ENCODE data around the gene CNTN1. TPM values are rescaled to one million over a fixed set of nuclear protein-coding genes. Genes with fewer than 3 reads are reported as not detected.

CNTN1 gene
- total RNA-seq, 2 experiments from 2014 or later: not detected

- intact Hi-C loops (cut with DNase I, micrococcal nuclease): no loop called here
- Mint-ChIP-seq H3K27ac (no peak overlapping the region), H3K9me3 (no peaks in the 10 kb centered on the region), H3K36me3 (ENCODE audit: low read depth) (no peaks in the 10 kb centered on the region), H3K27me3 (no peaks in the 10 kb centered on the region), H3K4me1 (ENCODE audit: low read depth) (no peaks in the 10 kb centered on the region), H3K4me3 (no peak overlapping the region)
- Histone ChIP-seq H3K27me3 (ENCODE audit: control insufficient read depth in 1 of 2, insufficient read depth in 2 of 2, low read length in 2 of 2) (no peaks in the 10 kb centered on the region), H3K4me3 (ENCODE audit: low read length) (no peak overlapping the region), H3K27ac (ENCODE audit: low read depth in 1 of 2, low read length in 2 of 2) (no peak overlapping the region), H3K9me3 (ENCODE audit: control insufficient read depth in 1 of 2, insufficient read depth in 1 of 2, low read length in 2 of 2) (no peaks in the 10 kb centered on the region), H3K36me3 (ENCODE audit: insufficient read depth, low read length) (no peaks in the 10 kb centered on the region), H3K4me1 (ENCODE audit: insufficient read depth, low read length) (no peaks in the 10 kb centered on the region)
- ChIA-PET POLR2A (no interaction called here), CTCF (no interaction called here)
- ATAC-seq (ENCODE audit: poor library complexity) (no peak), DNase-seq (no peak)
- no peak for TF ChIP-seq CTCF (IDR thresholded peaks at IDR 0.05)
These were observed 366.0 kb downstream of the CNTN1 start for GRCh38 chr12:41058266-41058665.

- no peak overlapping the region for H3K4me3 ChIP-seq (ENCODE audit: low read length)
- DNase-seq (no peak), ATAC-seq (ENCODE audit: poor library complexity) (no peak)
- Mint-ChIP-seq H3K36me3 (ENCODE audit: low read depth) (no peaks in the 10 kb centered on the region), H3K4me1 (ENCODE audit: low read depth) (no peaks in the 10 kb centered on the region), H3K27me3 (no peaks in the 10 kb centered on the region), H3K9me3 (no peaks in the 10 kb centered on the region), H3K4me3 (no peak overlapping the region), H3K27ac (no peak overlapping the region)
- no peaks in the 10 kb centered on the region for H3K4me1 ChIP-seq (ENCODE audit: insufficient read depth, low read length)
- H3K9me3 ChIP-seq (ENCODE audit: control insufficient read depth in 1 of 2, insufficient read depth in 1 of 2, low read length in 2 of 2): no peaks in the 10 kb centered on the region
- H3K27ac ChIP-seq (ENCODE audit: low read depth in 1 of 2, low read length in 2 of 2): no peak overlapping the region
- H3K27me3 ChIP-seq (ENCODE audit: control insufficient read depth in 1 of 2, insufficient read depth in 2 of 2, low read length in 2 of 2): no peaks in the 10 kb centered on the region
- ChIA-PET POLR2A (no interaction called here), CTCF (no interaction called here)
- no peaks in the 10 kb centered on the region for H3K36me3 ChIP-seq (ENCODE audit: insufficient read depth, low read length)
- intact Hi-C loops (cut with DNase I, micrococcal nuclease): no loop called here
- TF ChIP-seq CTCF (IDR thresholded peaks at IDR 0.05): no peak
These were observed 369.0 kb downstream of the CNTN1 start for GRCh38 chr12:41061192-41061591.

- Mint-ChIP-seq H3K36me3 (ENCODE audit: low read depth) (no peaks in the 10 kb centered on the region), H3K4me1 (ENCODE audit: low read depth) (no peaks in the 10 kb centered on the region), H3K9me3 (no peaks in the 10 kb centered on the region), H3K27me3 (no peaks in the 10 kb centered on the region), H3K27ac (no peak overlapping the region), H3K4me3 (no peak overlapping the region)
- DNase-seq (no peak), ATAC-seq (ENCODE audit: poor library complexity) (no peak)
- POLR2A ChIA-PET: no interaction called here
- intact Hi-C loops (cut with DNase I, micrococcal nuclease): no loop called here
- no peak overlapping the region for H3K4me3 ChIP-seq (ENCODE audit: low read length)
- CTCF ChIA-PET: no interaction called here
- no peaks in the 10 kb centered on the region for H3K4me1 ChIP-seq (ENCODE audit: insufficient read depth, low read length)
- no peaks in the 10 kb centered on the region for H3K9me3 ChIP-seq (ENCODE audit: control insufficient read depth in 1 of 2, insufficient read depth in 1 of 2, low read length in 2 of 2)
- no peaks in the 10 kb centered on the region for H3K27me3 ChIP-seq (ENCODE audit: control insufficient read depth in 1 of 2, insufficient read depth in 2 of 2, low read length in 2 of 2)
- no peak overlapping the region for H3K27ac ChIP-seq (ENCODE audit: low read depth in 1 of 2, low read length in 2 of 2)
- no peak for TF ChIP-seq CTCF (IDR thresholded peaks at IDR 0.05)
- no peaks in the 10 kb centered on the region for H3K36me3 ChIP-seq (ENCODE audit: insufficient read depth, low read length)
These were observed 372.2 kb downstream of the CNTN1 start for GRCh38 chr12:41064411-41064810.
